ENCODE measurements around the gene LRRC15. TPM values are rescaled to one million over a fixed set of nuclear protein-coding genes. Genes with fewer than 3 reads are reported as not detected.

LRRC15 gene
- total RNA-seq, 1 donor from 2014 or later, result not detected

- intact Hi-C loops (cut with micrococcal nuclease), result no loop called here
- POLR2A ChIA-PET, result no interaction called here
- CTCF ChIA-PET, result no interaction called here
- Mint-ChIP-seq H3K27me3 (peaks cover 47% of the 10 kb centered on the region), H3K36me3 (ENCODE audit: low read depth) (no peaks in the 10 kb centered on the region), H3K4me3 (no peak overlapping the region), H3K9me3 (no peaks in the 10 kb centered on the region), H3K4me1 (no peaks in the 10 kb centered on the region), H3K27ac (no peak overlapping the region)
- ATAC-seq (ENCODE audit: low read depth) (no peak), DNase-seq (no peak)
- no peak for TF ChIP-seq CTCF (IDR thresholded peaks at IDR 0.05)
These were observed 10.1 kb upstream of the LRRC15 start for GRCh38 chr3:194379651-194380050.

- DNase-seq, result no peak
- ChIA-PET CTCF (no interaction called here), POLR2A (no interaction called here)
- H3K27ac Mint-ChIP-seq, result no peak overlapping the region
- no peaks in the 10 kb centered on the region for H3K9me3 Mint-ChIP-seq
- H3K4me1 Mint-ChIP-seq, result no peaks in the 10 kb centered on the region
- H3K36me3 Mint-ChIP-seq (ENCODE audit: low read depth), result no peaks in the 10 kb centered on the region
- ATAC-seq (ENCODE audit: low read depth), result no peak
- TF ChIP-seq CTCF (IDR thresholded peaks at IDR 0.05), result no peak
- peaks cover 48% of the 10 kb centered on the region for H3K27me3 Mint-ChIP-seq
- no peak overlapping the region for H3K4me3 Mint-ChIP-seq
- intact Hi-C loops (cut with micrococcal nuclease), result no loop called here
These were observed 9.7 kb upstream of the LRRC15 start for GRCh38 chr3:194379231-194379630.

GRCh38 chr3:194377708-194378107 lies 8.2 kb upstream of the LRRC15 start:
- no peak for DNase-seq
- POLR2A ChIA-PET, result no interaction called here
- Mint-ChIP-seq H3K4me3 (no peak overlapping the region), H3K9me3 (no peaks in the 10 kb centered on the region), H3K27me3 (peaks cover 41% of the 10 kb centered on the region), H3K27ac (no peak overlapping the region), H3K36me3 (ENCODE audit: low read depth) (no peaks in the 10 kb centered on the region), H3K4me1 (no peaks in the 10 kb centered on the region)
- CTCF ChIA-PET, result no interaction called here
- no peak for TF ChIP-seq CTCF (IDR thresholded peaks at IDR 0.05)
- ATAC-seq (ENCODE audit: low read depth), result no peak
- intact Hi-C loops (cut with micrococcal nuclease), result no loop called here

GRCh38 chr3:194376241-194376560 lies 6.7 kb upstream of the LRRC15 start:
- H3K36me3 Mint-ChIP-seq (ENCODE audit: low read depth), result no peaks in the 10 kb centered on the region
- H3K4me1 Mint-ChIP-seq, result no peaks in the 10 kb centered on the region
- ChIA-PET CTCF (no interaction called here), POLR2A (no interaction called here)
- DNase-seq, result no peak
- no peak for ATAC-seq (ENCODE audit: low read depth)
- intact Hi-C loops (cut with micrococcal nuclease), result no loop called here
- H3K9me3 Mint-ChIP-seq, result no peaks in the 10 kb centered on the region
- no peak for TF ChIP-seq CTCF (IDR thresholded peaks at IDR 0.05)
- H3K4me3 Mint-ChIP-seq, result no peak overlapping the region
- H3K27ac Mint-ChIP-seq, result no peak overlapping the region
- peaks cover 46% of the 10 kb centered on the region for H3K27me3 Mint-ChIP-seq

GRCh38 chr3:194375473-194376240 lies 6.1 kb upstream of the LRRC15 start:
- Mint-ChIP-seq H3K27me3 (peaks cover 48% of the 10 kb centered on the region), H3K4me1 (no peaks in the 10 kb centered on the region), H3K27ac (no peak overlapping the region), H3K4me3 (no peak overlapping the region), H3K36me3 (ENCODE audit: low read depth) (no peaks in the 10 kb centered on the region), H3K9me3 (no peaks in the 10 kb centered on the region)
- no peak for ATAC-seq (ENCODE audit: low read depth)
- CTCF ChIA-PET, result no interaction called here
- intact Hi-C loops (cut with micrococcal nuclease), result no loop called here
- POLR2A ChIA-PET, result no interaction called here
- no peak for TF ChIP-seq CTCF (IDR thresholded peaks at IDR 0.05)
- DNase-seq, result no peak
